ENCODE measurements around the gene CHGA.
A peak's percentile ranks its signal among the peaks of the same experiment; 100 is the strongest.

DNA sequence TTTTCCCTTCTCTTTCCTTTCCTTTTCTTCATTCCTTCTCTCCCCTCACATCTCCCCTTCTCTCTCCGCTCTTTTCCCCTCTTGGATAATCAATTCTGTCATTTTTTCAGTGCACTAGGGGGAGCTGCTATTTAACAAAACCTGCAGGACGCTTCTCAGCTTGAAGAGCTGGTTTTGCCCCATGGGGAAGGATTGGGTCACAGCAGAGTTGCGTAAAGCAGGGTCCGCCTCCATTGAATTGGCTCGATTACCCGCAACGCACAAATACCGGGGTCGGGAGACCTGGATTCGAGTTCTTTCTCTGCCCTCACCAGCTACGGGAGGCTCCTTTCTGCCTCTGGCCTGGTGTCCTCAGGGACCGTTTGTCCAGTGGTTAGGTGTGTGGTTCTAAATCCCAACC is 42.1 kb upstream of the CHGA start:
- TF ChIP-seq, protein P1, sequence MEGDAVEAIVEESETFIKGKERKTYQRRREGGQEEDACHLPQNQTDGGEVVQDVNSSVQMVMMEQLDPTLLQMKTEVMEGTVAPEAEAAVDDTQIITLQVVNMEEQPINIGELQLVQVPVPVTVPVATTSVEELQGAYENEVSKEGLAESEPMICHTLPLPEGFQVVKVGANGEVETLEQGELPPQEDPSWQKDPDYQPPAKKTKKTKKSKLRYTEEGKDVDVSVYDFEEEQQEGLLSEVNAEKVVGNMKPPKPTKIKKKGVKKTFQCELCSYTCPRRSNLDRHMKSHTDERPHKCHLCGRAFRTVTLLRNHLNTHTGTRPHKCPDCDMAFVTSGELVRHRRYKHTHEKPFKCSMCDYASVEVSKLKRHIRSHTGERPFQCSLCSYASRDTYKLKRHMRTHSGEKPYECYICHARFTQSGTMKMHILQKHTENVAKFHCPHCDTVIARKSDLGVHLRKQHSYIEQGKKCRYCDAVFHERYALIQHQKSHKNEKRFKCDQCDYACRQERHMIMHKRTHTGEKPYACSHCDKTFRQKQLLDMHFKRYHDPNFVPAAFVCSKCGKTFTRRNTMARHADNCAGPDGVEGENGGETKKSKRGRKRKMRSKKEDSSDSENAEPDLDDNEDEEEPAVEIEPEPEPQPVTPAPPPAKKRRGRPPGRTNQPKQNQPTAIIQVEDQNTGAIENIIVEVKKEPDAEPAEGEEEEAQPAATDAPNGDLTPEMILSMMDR (IDR thresholded peaks at IDR 0.05), result peak in 2 of 3 donors; percentile 18 to 20
- TF ChIP-seq POLR2AphosphoS5 (IDR thresholded peaks at IDR 0.05) (no peak), POLR2A (IDR thresholded peaks at IDR 0.05) (no peak)

Data from breast epithelium (tissue), 3 donors.